Caco-2 (cell line): ENCODE measurements around the gene DSCAM. TPM values are rescaled to one million over a fixed set of nuclear protein-coding genes. Genes with fewer than 3 reads are reported as not detected.

ENCODE experiments used
- BruUV-seq: library from RNA; stranded (reverse); fragments of 400-500 nt; replicated peaks from 2 replicates; lab custom pipeline; 2021; lab: Mats Ljungman, UMichigan
- CTCF ChIA-PET: fragments of 300-600 bp; sonication (Branson Sonifier 250); formaldehyde crosslinking; loops from one replicate; lab custom pipeline; 2022; ENCODE audit warnings: antibody characterized with exemption; lab: Charles Lee
- POLR2A ChIA-PET: fragments of 300-600 bp; sonication (Branson Sonifier 250); formaldehyde crosslinking; loops from one replicate; lab custom pipeline; 2022; ENCODE audit warnings: antibody characterized with exemption; lab: Charles Lee
- DNase-seq, 2 experiments: peaks; one replicate each; pipeline versions ENCODE4 v3.0.0 to v3.0.0-alpha.2; 2020 to 2022
- H3K27me3 ChIP-seq: replicated peaks from 2 replicates; pipeline ENCODE4 v1.6.0; 2011; ENCODE audit warnings: low read length; ENCODE audit not compliant: control insufficient read depth, insufficient read depth
- H3K36me3 ChIP-seq: 2 replicates; pipeline ENCODE4 v1.5.1; 2011; ENCODE audit warnings: low read length; ENCODE audit not compliant: control insufficient read depth, insufficient read depth
- H3K4me1 ChIP-seq: fragments of 250-450 bp; sonication (Bioruptor Pico); 2 replicates; pipeline ENCODE4 v1.5.1; 2020; ENCODE audit warnings: mild to moderate bottlenecking
- H3K4me3 ChIP-seq: 2 replicates; pipeline ENCODE4 v1.5.1; 2011; ENCODE audit warnings: low read depth, mild to moderate bottlenecking, control low read depth, low read length
- H3K9me3 ChIP-seq: fragments of 250-450 bp; sonication (Bioruptor Pico); 2 replicates; pipeline ENCODE4 v1.5.1; 2020; ENCODE audit warnings: mild to moderate bottlenecking, moderate library complexity
- H3K27ac Mint-ChIP-seq: one replicate; pipeline ENCODE4 v1.8.0; 2022; ENCODE audit warnings: mixed read lengths; ENCODE audit not compliant: unreplicated experiment
- H3K27me3 Mint-ChIP-seq: one replicate; pipeline ENCODE4 v1.8.0; 2022; ENCODE audit warnings: mixed read lengths; ENCODE audit not compliant: insufficient read depth, unreplicated experiment
- H3K36me3 Mint-ChIP-seq: one replicate; pipeline ENCODE4 v1.8.0; 2022; ENCODE audit warnings: mild to moderate bottlenecking, mixed read lengths; ENCODE audit not compliant: insufficient read depth, unreplicated experiment
- H3K4me1 Mint-ChIP-seq: one replicate; pipeline ENCODE4 v1.8.0; 2022; ENCODE audit warnings: low read depth, mixed read lengths; ENCODE audit not compliant: unreplicated experiment
- H3K4me3 Mint-ChIP-seq: one replicate; pipeline ENCODE4 v1.8.0; 2022; ENCODE audit warnings: mild to moderate bottlenecking, moderate library complexity, mixed read lengths; ENCODE audit not compliant: unreplicated experiment
- H3K9me3 Mint-ChIP-seq: one replicate; pipeline ENCODE4 v1.8.0; 2022; ENCODE audit warnings: mixed read lengths; ENCODE audit not compliant: unreplicated experiment
- CTCF ChIP-seq, 2 experiments: fragments of 200-600 bp in 1 of 2; IDR thresholded peaks; 1 replicate in 1 of 2; 2 replicates in 1 of 2; pipeline versions ENCODE4 v1.5.1 to v1.8.0; 2011 to 2022; ENCODE audit warnings: antibody characterized with exemption in 1 of 2, control low read depth in 1 of 2, inconsistent platforms in 1 of 2, low read depth in 1 of 2, low read length in 1 of 2, mild to moderate bottlenecking in 1 of 2, moderate library complexity in 1 of 2; ENCODE audit not compliant: insufficient read depth in 1 of 2, severe bottlenecking in 1 of 2, unreplicated experiment in 1 of 2
- intact Hi-C: fragments of 100-400 bp; cut with micrococcal nuclease; formaldehyde crosslinking; loops from one replicate; pipeline ENCODE4 v1.10.0; 2022; ENCODE audit not compliant: unreplicated experiment
- total RNA-seq: library from RNA; stranded (reverse); gene quantifications from 2 replicates; pipeline ENCODE4 v1.2.3, GENCODE V29; 2022

The DSCAM gene
- total RNA-seq, 1 experiment from 2014 or later: not detected

- no peaks in the 10 kb centered on the region for H3K4me1 Mint-ChIP-seq
- H3K4me3 Mint-ChIP-seq: no peak overlapping the region
- TF ChIP-seq CTCF (IDR thresholded peaks at IDR 0.05; ENCODE audit: insufficient read depth in 1 of 2, low read depth in 1 of 2, low read length in 1 of 2, severe bottlenecking in 1 of 2, unreplicated experiment in 1 of 2): no peak
- Histone ChIP-seq H3K4me3 (no peak overlapping the region), H3K27me3 (no peaks in the 10 kb centered on the region), H3K36me3 (no peaks in the 10 kb centered on the region), H3K4me1 (no peaks in the 10 kb centered on the region), H3K9me3 (peaks cover 11% of the 10 kb centered on the region; the same call in 1 of the 2 replicates)
- DNase-seq: no peak
- no peak overlapping the region for H3K27ac Mint-ChIP-seq
- H3K9me3 Mint-ChIP-seq: peaks cover 15% of the 10 kb centered on the region
- H3K36me3 Mint-ChIP-seq: no peaks in the 10 kb centered on the region
- POLR2A ChIA-PET: no interaction called here
- intact Hi-C loops: no loop called here
- no TSS peak for BruUV-seq
- H3K27me3 Mint-ChIP-seq: no peaks in the 10 kb centered on the region
- CTCF ChIA-PET: no interaction called here
Measured at GRCh38 chr21:40796464-40796863, 50.5 kb downstream of the DSCAM start.

- H3K4me3 Mint-ChIP-seq: no peak overlapping the region
- ChIA-PET POLR2A (no interaction called here), CTCF (no interaction called here)
- H3K36me3 Mint-ChIP-seq: no peaks in the 10 kb centered on the region
- intact Hi-C loops: no loop called here
- peaks cover 10% of the 10 kb centered on the region; the same call in 1 of the 2 replicates for H3K9me3 ChIP-seq
- no peak for TF ChIP-seq CTCF (IDR thresholded peaks at IDR 0.05; ENCODE audit: insufficient read depth in 1 of 2, low read depth in 1 of 2, low read length in 1 of 2, severe bottlenecking in 1 of 2, unreplicated experiment in 1 of 2)
- H3K36me3 ChIP-seq: no peaks in the 10 kb centered on the region
- H3K27me3 Mint-ChIP-seq: no peaks in the 10 kb centered on the region
- H3K27ac Mint-ChIP-seq: no peak overlapping the region
- H3K4me1 ChIP-seq: no peaks in the 10 kb centered on the region
- no peak for DNase-seq
- no peaks in the 10 kb centered on the region for H3K27me3 ChIP-seq
- H3K4me1 Mint-ChIP-seq: no peaks in the 10 kb centered on the region
- no TSS peak for BruUV-seq
- H3K9me3 Mint-ChIP-seq: peaks cover 12% of the 10 kb centered on the region
- no peak overlapping the region for H3K4me3 ChIP-seq
Measured at GRCh38 chr21:40795313-40795712, 51.6 kb downstream of the DSCAM start.

GRCh38 chr21:40792691-40793456, 54.1 kb downstream of the DSCAM start:
- Mint-ChIP-seq H3K36me3 (no peaks in the 10 kb centered on the region), H3K9me3 (no peaks in the 10 kb centered on the region), H3K4me3 (no peak overlapping the region), H3K27ac (no peak overlapping the region), H3K4me1 (no peaks in the 10 kb centered on the region), H3K27me3 (peaks cover 3% of the 10 kb centered on the region)
- intact Hi-C loops: no loop called here
- no peaks in the 10 kb centered on the region for H3K9me3 ChIP-seq
- no peaks in the 10 kb centered on the region for H3K36me3 ChIP-seq
- no TSS peak for BruUV-seq
- no peak for DNase-seq
- no peaks in the 10 kb centered on the region for H3K27me3 ChIP-seq
- POLR2A ChIA-PET: no interaction called here
- CTCF ChIA-PET: no interaction called here
- no peak overlapping the region for H3K4me3 ChIP-seq
- no peaks in the 10 kb centered on the region for H3K4me1 ChIP-seq
- no peak for TF ChIP-seq CTCF (IDR thresholded peaks at IDR 0.05; ENCODE audit: insufficient read depth in 1 of 2, low read depth in 1 of 2, low read length in 1 of 2, severe bottlenecking in 1 of 2, unreplicated experiment in 1 of 2)
